IMR-90 (cell line): ENCODE results near the gene DSCAM.

Experiments used
- CEBPB ChIP-seq: IDR thresholded peaks from 2 replicates; pipeline ENCODE4 v1.6.1; 2012; ENCODE audit warnings: low read depth, low read length, improper control_type of control experiment
- CHD1 ChIP-seq: IDR thresholded peaks from 2 replicates; pipeline ENCODE4 v1.6.1; 2012; ENCODE audit warnings: low read depth, low read length, improper control_type of control experiment
- CTCF ChIP-seq: conservative IDR thresholded peaks from 2 replicates; pipeline ENCODE4 v1.5.1; 2012; ENCODE audit warnings: mild to moderate bottlenecking, low read depth, low read length, improper control_type of control experiment
- MAFK ChIP-seq: IDR thresholded peaks from 2 replicates; pipeline ENCODE4 v1.6.1; 2012; ENCODE audit warnings: low read depth, low read length, improper control_type of control experiment
- MAZ ChIP-seq: IDR thresholded peaks from 2 replicates; pipeline ENCODE4 v1.6.1; 2012; ENCODE audit warnings: low read depth, mild to moderate bottlenecking, low read length, improper control_type of control experiment, moderate library complexity, borderline replicate concordance
- POLR2A ChIP-seq: IDR thresholded peaks from 2 replicates; pipeline ENCODE4 v1.6.1; 2012; ENCODE audit warnings: mild to moderate bottlenecking, low read depth, low read length
- RAD21 ChIP-seq: IDR thresholded peaks from 2 replicates; pipeline ENCODE4 v1.6.1; 2012; ENCODE audit warnings: low read length, improper control_type of control experiment
- RCOR1 ChIP-seq: IDR thresholded peaks from 2 replicates; pipeline ENCODE4 v1.6.1; 2012; ENCODE audit warnings: mild to moderate bottlenecking, low read length, improper control_type of control experiment; ENCODE audit not compliant: insufficient replicate concordance
- RFX5 ChIP-seq: IDR thresholded peaks from 2 replicates; pipeline ENCODE4 v1.8.0; 2012; ENCODE audit warnings: low read depth, mild to moderate bottlenecking, low read length, moderate library complexity
- SMC3 ChIP-seq: fragments of 150-350 bp; IDR thresholded peaks from 2 replicates; pipeline ENCODE4 v1.6.1; 2016; ENCODE audit warnings: low read depth, mild to moderate bottlenecking, antibody characterized with exemption, low read length, moderate library complexity
- TF ChIP-seq, protein P1 (sequence below): fragments of 150-350 bp; IDR thresholded peaks from 2 replicates; pipeline ENCODE4 v1.6.1; 2017; ENCODE audit warnings: mild to moderate bottlenecking, antibody characterized with exemption, low read length, low read depth

- TF ChIP-seq POLR2A (no peak), CTCF (no peak), RFX5 (no peak), RAD21 (no peak), CEBPB (no peak), CHD1 (no peak), RCOR1 (no peak), MAZ (no peak), MAFK (no peak), SMC3 (no peak)
- TF ChIP-seq, protein P1, sequence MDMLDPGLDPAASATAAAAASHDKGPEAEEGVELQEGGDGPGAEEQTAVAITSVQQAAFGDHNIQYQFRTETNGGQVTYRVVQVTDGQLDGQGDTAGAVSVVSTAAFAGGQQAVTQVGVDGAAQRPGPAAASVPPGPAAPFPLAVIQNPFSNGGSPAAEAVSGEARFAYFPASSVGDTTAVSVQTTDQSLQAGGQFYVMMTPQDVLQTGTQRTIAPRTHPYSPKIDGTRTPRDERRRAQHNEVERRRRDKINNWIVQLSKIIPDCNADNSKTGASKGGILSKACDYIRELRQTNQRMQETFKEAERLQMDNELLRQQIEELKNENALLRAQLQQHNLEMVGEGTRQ, result no peak
These were observed 684.9 kb downstream of the DSCAM start for GRCh38 chr21:40162075-40162474.
